ENCODE data around the gene C1orf216. TPM values are rescaled to one million over a fixed set of nuclear protein-coding genes. Genes with fewer than 3 reads are reported as not detected.

The C1orf216 gene
- total RNA-seq, 1 experiment from 2014 or later = 10.1 TPM

GRCh38 chr1:35762141-35762540 lies 43.5 kb upstream of the C1orf216 start:
- H3K27ac Mint-ChIP-seq = no peak overlapping the region
- H3K27me3 Mint-ChIP-seq (ENCODE audit: low read depth) = no peaks in the 10 kb centered on the region
- no peak for TF ChIP-seq GABPB1 (CRISPR knock-in tag; IDR thresholded peaks at IDR 0.05)
- TF ChIP-seq ZNF121 (CRISPR knock-in tag; IDR thresholded peaks at IDR 0.05) = no peak
- no peak for TF ChIP-seq EMX1 (CRISPR knock-in tag; IDR thresholded peaks at IDR 0.05)
- TF ChIP-seq KAT7 (CRISPR knock-in tag; IDR thresholded peaks at IDR 0.05; ENCODE audit: borderline replicate concordance) = no peak
- TF ChIP-seq ARID4B (CRISPR knock-in tag; IDR thresholded peaks at IDR 0.05; ENCODE audit: borderline replicate concordance) = no peak
- TF ChIP-seq FOXP1 (CRISPR knock-in tag; IDR thresholded peaks at IDR 0.05; ENCODE audit: borderline replicate concordance) = no peak
- TF ChIP-seq ZNF416 (CRISPR knock-in tag; IDR thresholded peaks at IDR 0.05) = no peak
- TF ChIP-seq ATF6 (CRISPR knock-in tag; IDR thresholded peaks at IDR 0.05) = no peak
- TF ChIP-seq NFE2L1 (CRISPR knock-in tag; IDR thresholded peaks at IDR 0.05) = no peak
- H3K9me3 Mint-ChIP-seq = no peaks in the 10 kb centered on the region
- ATAC-seq (no peak), DNase-seq (ENCODE audit: low spot score) (no peak)
- peaks cover 46% of the 10 kb centered on the region for H3K36me3 Mint-ChIP-seq
- H3K4me1 Mint-ChIP-seq = no peaks in the 10 kb centered on the region
- CTCF ChIA-PET = no interaction called here
- POLR2A ChIA-PET = no interaction called here
- H3K4me3 Mint-ChIP-seq = no peak overlapping the region

- DNase-seq (ENCODE audit: low spot score) (no peak), ATAC-seq (no peak)
- ChIA-PET POLR2A (no interaction called here), CTCF (interaction anchor here (1.0 to 1.3 kb wide), 2 partner anchors 40 to 187 kb away, joined by 3 to 5 read pairs; no protein-coding TSS in a partner anchor)
- no peak overlapping the region for H3K27ac Mint-ChIP-seq
- no peak for TF ChIP-seq ZNF219 (CRISPR knock-in tag; IDR thresholded peaks at IDR 0.05; ENCODE audit: borderline replicate concordance)
- no peak for TF ChIP-seq ZNF232 (CRISPR knock-in tag; IDR thresholded peaks at IDR 0.05)
- no peak for TF ChIP-seq IRF2 (CRISPR knock-in tag; IDR thresholded peaks at IDR 0.05; ENCODE audit: borderline replicate concordance, low read depth)
- TF ChIP-seq PREB (CRISPR knock-in tag; IDR thresholded peaks at IDR 0.05; ENCODE audit: borderline replicate concordance) = no peak
- TF ChIP-seq ELF4 (CRISPR knock-in tag; IDR thresholded peaks at IDR 0.05; ENCODE audit: low read depth) = no peak
- TF ChIP-seq AFF4 (CRISPR knock-in tag; IDR thresholded peaks at IDR 0.05; ENCODE audit: borderline replicate concordance) = no peak
- no peak for TF ChIP-seq ZNF317 (CRISPR knock-in tag; IDR thresholded peaks at IDR 0.05; ENCODE audit: borderline replicate concordance, low read depth)
- no peak for TF ChIP-seq ETV6 (CRISPR knock-in tag; IDR thresholded peaks at IDR 0.05)
- H3K36me3 Mint-ChIP-seq = peaks cover 31% of the 10 kb centered on the region
- H3K4me3 Mint-ChIP-seq = no peak overlapping the region
- H3K9me3 Mint-ChIP-seq = no peaks in the 10 kb centered on the region
- H3K27me3 Mint-ChIP-seq (ENCODE audit: low read depth) = no peaks in the 10 kb centered on the region
- H3K4me1 Mint-ChIP-seq = no peaks in the 10 kb centered on the region
Observed at GRCh38 chr1:35756064-35756463, 37.4 kb upstream of the C1orf216 start.

All from WTC11 (cell line).